GM12892 (cell line): ENCODE data around the gene NAP1L4.

Experiments used
- POLR2A ChIP-seq: IDR thresholded peaks from 2 replicates; pipeline ENCODE4 v1.6.1; 2011; ENCODE audit warnings: low read depth, low read length, control low read depth
- POLR2AphosphoS5 ChIP-seq: IDR thresholded peaks from 2 replicates; pipeline ENCODE4 v1.6.1; 2011; ENCODE audit warnings: low read depth, low read length, control low read depth
- TAF1 ChIP-seq: IDR thresholded peaks from 2 replicates; pipeline ENCODE4 v1.6.1; 2011; ENCODE audit warnings: low read depth, mild to moderate bottlenecking, control low read depth, low read length, borderline replicate concordance

- TF ChIP-seq POLR2A = no peak
- no peak for TF ChIP-seq POLR2AphosphoS5
- no peak for TF ChIP-seq TAF1
These were observed 11.0 kb downstream of the NAP1L4 start for GRCh38 chr11:2981130-2981529.
